ENCODE data around the gene CEPT1.

GRCh38 chr1:111195002-111195684 is 55.1 kb downstream of the CEPT1 start:
- TF ChIP-seq CTCF (IDR thresholded peaks at IDR 0.05; ENCODE audit: low read depth, low read length, poor library complexity, severe bottlenecking) (no peak), EZH2phosphoT487 (IDR thresholded peaks at IDR 0.05; ENCODE audit: borderline replicate concordance, low read length) (no peak)
